Measurements from ENCODE around the gene SHANK1.
A peak's percentile ranks its signal among the peaks of the same experiment; 100 is the strongest.

The SHANK1 gene

DNA sequence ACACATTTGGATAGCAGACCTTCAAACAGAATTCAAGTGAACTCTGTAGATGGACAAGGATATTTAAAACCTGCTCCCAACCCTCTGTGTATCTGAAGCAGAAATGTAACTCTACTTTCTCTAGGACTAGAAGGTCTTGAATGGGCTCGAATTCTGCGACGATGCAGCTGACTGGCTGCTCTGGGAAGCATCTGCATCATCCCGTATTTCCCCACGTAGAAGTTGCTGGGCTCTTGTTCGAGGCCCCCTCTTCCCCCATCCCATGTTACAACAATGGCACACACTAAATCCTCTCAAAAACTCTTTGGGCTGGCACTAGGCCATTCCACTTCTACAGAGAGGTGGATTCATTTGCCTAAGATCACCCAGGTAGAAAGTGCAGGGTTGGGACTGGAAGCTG, 55.4 kb downstream of the SHANK1 start:
- Histone ChIP-seq H3K36me3 (ENCODE audit: control insufficient read depth in 2 of 2, insufficient read depth in 1 of 2, low read length in 2 of 2) (no peaks in the 10 kb centered on the region), H3K27ac (ENCODE audit: extremely low read depth, low read depth, low read length) (no peak overlapping the region), H3K9me3 (ENCODE audit: control insufficient read depth, insufficient read depth, low read depth, low read length) (no peaks in the 10 kb centered on the region), H3K4me3 (ENCODE audit: low read depth, low read length) (no peak overlapping the region), H3K4me1 (ENCODE audit: control insufficient read depth, insufficient read depth, low read length) (no peaks in the 10 kb centered on the region)
- ChIA-PET POLR2A (interaction anchor here (0.6 kb wide), 1 partner anchor 335 kb away, joined by 3 read pairs; no protein-coding TSS in a partner anchor), CTCF (interaction anchor here (1.0 to 1.1 kb wide), 3 partner anchors 71 to 126 kb away, joined by 3 read pairs; no protein-coding TSS in a partner anchor)
- TF ChIP-seq SETDB1 (IDR thresholded peaks at IDR 0.05; ENCODE audit: insufficient read length, low read length) (peak; percentile 28), ZNF16 (tag by site-specific recombination; IDR thresholded peaks at IDR 0.05; ENCODE audit: low read depth) (no peak)

DNA sequence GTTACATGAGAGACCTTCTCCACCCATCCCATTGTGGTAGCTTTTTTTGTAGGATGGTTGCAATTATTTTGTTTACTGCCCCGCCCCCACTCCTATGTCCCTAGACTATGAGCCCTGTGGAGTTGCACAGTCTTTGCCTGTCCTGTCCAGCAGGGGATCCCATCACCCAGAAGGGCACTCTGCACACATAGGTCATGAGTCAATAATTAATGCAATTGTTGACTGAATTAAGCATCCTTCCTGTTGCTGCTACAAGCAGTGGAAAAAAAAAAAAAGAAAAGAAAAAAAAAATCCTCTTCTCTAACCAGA, 56.2 kb downstream of the SHANK1 start:
- Histone ChIP-seq H3K27ac (ENCODE audit: extremely low read depth, low read depth, low read length) (no peak overlapping the region), H3K9me3 (ENCODE audit: control insufficient read depth, insufficient read depth, low read depth, low read length) (no peaks in the 10 kb centered on the region), H3K4me1 (ENCODE audit: control insufficient read depth, insufficient read depth, low read length) (no peaks in the 10 kb centered on the region; the same call in 1 of the 2 replicates), H3K4me3 (ENCODE audit: low read depth, low read length) (no peak overlapping the region), H3K36me3 (ENCODE audit: control insufficient read depth in 2 of 2, insufficient read depth in 1 of 2, low read length in 2 of 2) (no peaks in the 10 kb centered on the region)
- ChIA-PET CTCF (interaction anchor here (0.6 to 1.0 kb wide), 4 partner anchors 18 to 125 kb away, joined by 3 read pairs; no protein-coding TSS in a partner anchor), POLR2A (no interaction called here)
- 0 out of 2 replicates have a peak, but pooled peaks have one; percentile 24 for TF ChIP-seq KLF9 (tag by site-specific recombination; IDR thresholded peaks at IDR 0.05; ENCODE audit: low read depth)
- TF ChIP-seq ZFHX2 (tag by site-specific recombination; conservative IDR thresholded peaks at IDR 0.05) = peak; percentile 59
- peak; percentile 40; the same call in 1 of the 2 replicates for TF ChIP-seq ZIC2 (tag by site-specific recombination; IDR thresholded peaks at IDR 0.05)
- 0 out of 2 replicates have a peak, but pooled peaks have one; percentile 7 for TF ChIP-seq EGR2 (tag by site-specific recombination; IDR thresholded peaks at IDR 0.05; ENCODE audit: low read depth)
- no peak for TF ChIP-seq ZNF10 (tag by site-specific recombination; IDR thresholded peaks at IDR 0.05)
- TF ChIP-seq KLF16 (tag by site-specific recombination; IDR thresholded peaks at IDR 0.05) = 0 out of 2 replicates have a peak, but pooled peaks have one; percentile 39
- TF ChIP-seq ZNF23 (tag by site-specific recombination; IDR thresholded peaks at IDR 0.05; ENCODE audit: borderline replicate concordance) = no peak

- H3K27ac ChIP-seq (ENCODE audit: extremely low read depth, low read depth, low read length) = no peak overlapping the region
- no peak overlapping the region for H3K4me3 ChIP-seq (ENCODE audit: low read depth, low read length)
- ChIA-PET CTCF (interaction anchor here (0.6 to 0.9 kb wide), 3 partner anchors 19 to 73 kb away, joined by 3 read pairs; no protein-coding TSS in a partner anchor), POLR2A (no interaction called here)
- H3K9me3 ChIP-seq (ENCODE audit: control insufficient read depth, insufficient read depth, low read depth, low read length) = no peaks in the 10 kb centered on the region
- no peaks in the 10 kb centered on the region; the same call in 1 of the 2 replicates for H3K4me1 ChIP-seq (ENCODE audit: control insufficient read depth, insufficient read depth, low read length)
- no peaks in the 10 kb centered on the region for H3K36me3 ChIP-seq (ENCODE audit: control insufficient read depth in 2 of 2, insufficient read depth in 1 of 2, low read length in 2 of 2)
- TF ChIP-seq ZFP3 (tag by site-specific recombination; IDR thresholded peaks at IDR 0.05; ENCODE audit: low read depth) (no peak), ZNF350 (tag by site-specific recombination; IDR thresholded peaks at IDR 0.05) (no peak), ZNF549 (tag by site-specific recombination; IDR thresholded peaks at IDR 0.05) (no peak), ZNF843 (tag by site-specific recombination; IDR thresholded peaks at IDR 0.05) (no peak), ZNF433 (tag by site-specific recombination; IDR thresholded peaks at IDR 0.05; ENCODE audit: low read depth) (no peak), ZNF501 (tag by site-specific recombination; IDR thresholded peaks at IDR 0.05) (no peak), HOXC10 (CRISPR knock-in tag; IDR thresholded peaks at IDR 0.05) (no peak), ZNF223 (tag by site-specific recombination; IDR thresholded peaks at IDR 0.05) (no peak), ZBTB8A (tag by site-specific recombination; IDR thresholded peaks at IDR 0.05) (0 out of 2 replicates have a peak, but pooled peaks have one; percentile 9), REPIN1 (tag by site-specific recombination; IDR thresholded peaks at IDR 0.05; ENCODE audit: low read depth) (no peak), TRIM28 (IDR thresholded peaks at IDR 0.05; ENCODE audit: borderline replicate concordance, low read length) (no peak), ZNF561 (tag by site-specific recombination; IDR thresholded peaks at IDR 0.05; ENCODE audit: borderline replicate concordance) (no peak), ZNF610 (tag by site-specific recombination; IDR thresholded peaks at IDR 0.05; ENCODE audit: borderline replicate concordance) (no peak), ZNF518A (tag by site-specific recombination; conservative IDR thresholded peaks at IDR 0.05; ENCODE audit: low read depth) (no peak), ZNF623 (tag by site-specific recombination; IDR thresholded peaks at IDR 0.05) (peak; percentile 95)
- TF ChIP-seq, protein P1, sequence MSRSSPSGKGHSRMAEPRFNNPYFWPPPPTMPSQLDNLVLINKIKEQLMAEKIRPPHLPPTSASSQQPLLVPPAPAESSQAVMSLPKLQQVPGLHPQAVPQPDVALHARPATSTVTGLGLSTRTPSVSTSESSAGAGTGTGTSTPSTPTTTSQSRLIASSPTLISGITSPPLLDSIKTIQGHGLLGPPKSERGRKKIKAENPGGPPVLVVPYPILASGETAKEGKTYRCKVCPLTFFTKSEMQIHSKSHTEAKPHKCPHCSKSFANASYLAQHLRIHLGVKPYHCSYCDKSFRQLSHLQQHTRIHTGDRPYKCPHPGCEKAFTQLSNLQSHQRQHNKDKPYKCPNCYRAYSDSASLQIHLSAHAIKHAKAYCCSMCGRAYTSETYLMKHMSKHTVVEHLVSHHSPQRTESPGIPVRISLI (tag by site-specific recombination; IDR thresholded peaks at IDR 0.05) = no peak
These were observed 56.7 kb downstream of the SHANK1 start for GRCh38 chr19:50662651-50663481.
